Measurements from ENCODE around the gene EGF.

The EGF gene

GRCh38 chr4:109887071-109887470, 25.6 kb upstream of the EGF start:
- Histone ChIP-seq H3K27me3 (ENCODE audit: low read length) (no peaks in the 10 kb centered on the region), H3K9ac (ENCODE audit: low read length) (no peak overlapping the region), H3K79me2 (ENCODE audit: insufficient read depth, low read length) (no peaks in the 10 kb centered on the region), H3F3A (ENCODE audit: insufficient read depth) (no peaks in the 10 kb centered on the region), H3K36me3 (ENCODE audit: low read length) (no peaks in the 10 kb centered on the region), H2AFZ (ENCODE audit: low read depth, low read length, severe bottlenecking) (no peak overlapping the region), H3K9me2 (replicated peaks; ENCODE audit: insufficient read depth, low read length) (no peaks in the 10 kb centered on the region), H3K9me3 (ENCODE audit: insufficient read depth, low read length) (no peaks in the 10 kb centered on the region), H3K4me3 (ENCODE audit: insufficient read depth, low read length, poor library complexity, severe bottlenecking) (no peak overlapping the region), H3K4me2 (ENCODE audit: low read depth, low read length, poor library complexity, severe bottlenecking) (no peak overlapping the region), H4K20me1 (ENCODE audit: low read depth, low read length) (no peaks in the 10 kb centered on the region), H3K27ac (ENCODE audit: low read depth, low read length) (no peak overlapping the region)
- TF ChIP-seq CTCF (IDR thresholded peaks at IDR 0.05; ENCODE audit: insufficient read depth, low read length, poor library complexity, severe bottlenecking) = no peak
- TF ChIP-seq EZH2phosphoT487 (conservative IDR thresholded peaks at IDR 0.05; ENCODE audit: low read length) = no peak

- no peaks in the 10 kb centered on the region for H3K36me3 ChIP-seq (ENCODE audit: low read length)
- H3K9ac ChIP-seq (ENCODE audit: low read length) = no peak overlapping the region
- no peaks in the 10 kb centered on the region for H3F3A ChIP-seq (ENCODE audit: insufficient read depth)
- no peak overlapping the region for H3K27ac ChIP-seq (ENCODE audit: low read depth, low read length)
- H3K9me2 ChIP-seq (replicated peaks; ENCODE audit: insufficient read depth, low read length) = no peaks in the 10 kb centered on the region
- no peak overlapping the region for H3K4me3 ChIP-seq (ENCODE audit: insufficient read depth, low read length, poor library complexity, severe bottlenecking)
- H3K79me2 ChIP-seq (ENCODE audit: insufficient read depth, low read length) = no peaks in the 10 kb centered on the region
- TF ChIP-seq CTCF (IDR thresholded peaks at IDR 0.05; ENCODE audit: insufficient read depth, low read length, poor library complexity, severe bottlenecking) (no peak), EZH2phosphoT487 (conservative IDR thresholded peaks at IDR 0.05; ENCODE audit: low read length) (no peak)
- no peaks in the 10 kb centered on the region for H3K9me3 ChIP-seq (ENCODE audit: insufficient read depth, low read length)
- no peaks in the 10 kb centered on the region for H3K27me3 ChIP-seq (ENCODE audit: low read length)
- no peak overlapping the region for H2AFZ ChIP-seq (ENCODE audit: low read depth, low read length, severe bottlenecking)
- H3K4me2 ChIP-seq (ENCODE audit: low read depth, low read length, poor library complexity, severe bottlenecking) = no peak overlapping the region
- no peaks in the 10 kb centered on the region for H4K20me1 ChIP-seq (ENCODE audit: low read depth, low read length)
These were observed 22.6 kb upstream of the EGF start for GRCh38 chr4:109890076-109890475.

GRCh38 chr4:109902559-109903251, 10.0 kb upstream of the EGF start:
- Histone ChIP-seq H3K27me3 (ENCODE audit: low read length) (no peaks in the 10 kb centered on the region), H3K9me3 (ENCODE audit: insufficient read depth, low read length) (no peaks in the 10 kb centered on the region), H3K36me3 (ENCODE audit: low read length) (no peaks in the 10 kb centered on the region), H3K4me3 (ENCODE audit: insufficient read depth, low read length, poor library complexity, severe bottlenecking) (no peak overlapping the region), H3K9ac (ENCODE audit: low read length) (no peak overlapping the region), H3K27ac (ENCODE audit: low read depth, low read length) (no peak overlapping the region), H3F3A (ENCODE audit: insufficient read depth) (no peaks in the 10 kb centered on the region), H3K79me2 (ENCODE audit: insufficient read depth, low read length) (no peaks in the 10 kb centered on the region), H2AFZ (ENCODE audit: low read depth, low read length, severe bottlenecking) (no peak overlapping the region), H3K9me2 (replicated peaks; ENCODE audit: insufficient read depth, low read length) (no peaks in the 10 kb centered on the region), H3K4me2 (ENCODE audit: low read depth, low read length, poor library complexity, severe bottlenecking) (no peak overlapping the region), H4K20me1 (ENCODE audit: low read depth, low read length) (no peaks in the 10 kb centered on the region)
- TF ChIP-seq CTCF (IDR thresholded peaks at IDR 0.05; ENCODE audit: insufficient read depth, low read length, poor library complexity, severe bottlenecking) (no peak), EZH2phosphoT487 (conservative IDR thresholded peaks at IDR 0.05; ENCODE audit: low read length) (no peak)

Measured in SU-DHL-6 (cell line).